Hepatocyte (in vitro differentiated cells): ENCODE measurements around the gene STK32A. TPM values are rescaled to one million over a fixed set of nuclear protein-coding genes. Genes with fewer than 3 reads are reported as not detected.
"Not testable (repeated sequence)": the region's sequence is repeated elsewhere in the genome, so short reads cannot be mapped to it uniquely, and the experiment has no call there.

Experiments used
- DNase-seq: peaks from one replicate; pipeline ENCODE4 v3.0.0-alpha.2; 2016; ENCODE audit warnings: low spot score
- H2AFZ ChIP-seq: fragments of 200-600 bp; sonication (generic); 2 replicates; pipeline ENCODE4 v1.6.0; 2016; ENCODE audit warnings: antibody characterized with exemption, mild to moderate bottlenecking
- H3K27ac ChIP-seq: fragments of 200-600 bp; sonication (generic); 2 replicates; pipeline ENCODE4 v1.5.1; 2016; ENCODE audit warnings: mild to moderate bottlenecking
- H3K27me3 ChIP-seq: fragments of 200-600 bp; sonication (generic); 2 replicates; pipeline ENCODE4 v1.6.1; 2016
- H3K36me3 ChIP-seq: fragments of 200-600 bp; sonication (generic); replicated peaks from 2 replicates; pipeline ENCODE4 v1.5.1; 2016; ENCODE audit warnings: low read depth; ENCODE audit not compliant: insufficient read depth
- H3K4me1 ChIP-seq: fragments of 200-600 bp; sonication (generic); 2 replicates; pipeline ENCODE4 v1.5.1; 2016; ENCODE audit warnings: mild to moderate bottlenecking, moderate library complexity; ENCODE audit not compliant: insufficient read depth
- H3K4me2 ChIP-seq: fragments of 200-600 bp; sonication (generic); 2 replicates; pipeline ENCODE4 v1.6.0; 2016
- H3K4me3 ChIP-seq: fragments of 200-600 bp; sonication (generic); 2 replicates; pipeline ENCODE4 v1.5.1; 2016; ENCODE audit warnings: mild to moderate bottlenecking
- H3K79me2 ChIP-seq: fragments of 200-600 bp; sonication (generic); 2 replicates; pipeline ENCODE4 v1.6.0; 2017; ENCODE audit warnings: mild to moderate bottlenecking
- H3K9me2 ChIP-seq: fragments of 200-600 bp; sonication (generic); replicated peaks from 2 replicates; pipeline ENCODE4 v1.6.0; 2017; ENCODE audit warnings: mild to moderate bottlenecking; ENCODE audit not compliant: insufficient read depth
- H3K9me3 ChIP-seq: fragments of 200-600 bp; sonication (generic); 2 replicates; pipeline ENCODE4 v1.5.1; 2016; ENCODE audit warnings: low read depth, mild to moderate bottlenecking
- H4K20me1 ChIP-seq: fragments of 200-600 bp; sonication (generic); 2 replicates; pipeline ENCODE4 v1.6.0; 2016; ENCODE audit warnings: mild to moderate bottlenecking; ENCODE audit not compliant: insufficient read depth, poor library complexity, severe bottlenecking
- CTCF ChIP-seq: fragments of 200-600 bp; sonication (generic); IDR thresholded peaks from 2 replicates; pipeline ENCODE4 v1.5.1; 2016; ENCODE audit warnings: antibody characterized with exemption, mild to moderate bottlenecking; ENCODE audit not compliant: poor library complexity
- EZH2 ChIP-seq: fragments of 200-600 bp; sonication (generic); IDR thresholded peaks from 2 replicates; pipeline ENCODE4 v1.6.1; 2016; ENCODE audit warnings: antibody characterized with exemption, mild to moderate bottlenecking, borderline replicate concordance
- EZH2phosphoT487 ChIP-seq: fragments of 200-600 bp; sonication (generic); IDR thresholded peaks from one replicate; pipeline ENCODE4 v1.6.1; 2018; ENCODE audit warnings: antibody characterized with exemption, mild to moderate bottlenecking, low read depth, moderate library complexity; ENCODE audit not compliant: unreplicated experiment, severe bottlenecking
- WGBS: methylation state at CpG from one replicate; pipeline ENCODE4 v1.1.6; 2016; ENCODE audit warnings: low lambda C conversion rate; ENCODE audit errors: missing lambda C conversion rate; 5-methylcytosine and 5-hydroxymethylcytosine counted together
- polyA plus RNA-seq: library from polyadenylated mRNA; unstranded; fragments of >200 nt; fragmentation: Nextera tagmentation; extraction: Ambion mirVana; gene quantifications from 2 replicates; pipeline ENCODE4 v1.2.1, GENCODE V29; 2016
- total RNA-seq: library from RNA; depleted of rRNA; stranded (reverse); fragments of >200 nt; gene quantifications from 2 replicates; pipeline ENCODE4 v1.2.3, GENCODE V29; 2014

The STK32A gene
- total and polyA plus RNA-seq, 2 experiments from 2014 or later: 2.3 to 2.6 TPM

DNA sequence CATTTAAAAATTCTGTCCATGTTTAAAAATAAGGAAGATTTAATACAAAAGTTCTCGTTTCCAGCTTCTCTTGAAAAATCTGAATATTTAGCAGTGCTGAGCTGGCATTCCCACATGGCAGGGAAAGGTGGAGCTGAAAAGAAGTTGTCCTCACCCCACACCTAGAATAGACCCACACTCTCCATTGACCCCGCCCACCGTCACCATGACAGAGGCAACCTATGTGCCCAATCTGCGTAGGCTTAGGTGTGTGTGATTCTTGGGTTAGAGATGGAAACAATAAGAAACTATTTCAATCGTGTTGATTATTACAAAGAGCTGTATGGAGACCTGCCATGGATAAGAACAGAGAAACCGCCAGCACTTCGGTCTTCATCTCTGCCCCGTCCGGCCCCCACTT lies 8.9 kb upstream of the STK32A start:
- no peak overlapping the region for H3K4me2 ChIP-seq
- H4K20me1 ChIP-seq: no peaks in the 10 kb centered on the region
- no peaks in the 10 kb centered on the region for H3K9me3 ChIP-seq
- H3K27ac ChIP-seq: no peak overlapping the region
- TF ChIP-seq EZH2: no peak
- TF ChIP-seq EZH2phosphoT487: no peak
- TF ChIP-seq CTCF: no peak
- WGBS: 97% methylated on average over 9 of the region's 9 CpGs
- no peak for DNase-seq
- H3K4me1 ChIP-seq: no peaks in the 10 kb centered on the region
- H3K27me3 ChIP-seq: peaks cover 8% of the 10 kb centered on the region
- no peak overlapping the region for H3K4me3 ChIP-seq
- H3K36me3 ChIP-seq: no peaks in the 10 kb centered on the region
- no peaks in the 10 kb centered on the region for H3K9me2 ChIP-seq
- H3K79me2 ChIP-seq: no peaks in the 10 kb centered on the region
- no peak overlapping the region for H2AFZ ChIP-seq

DNA sequence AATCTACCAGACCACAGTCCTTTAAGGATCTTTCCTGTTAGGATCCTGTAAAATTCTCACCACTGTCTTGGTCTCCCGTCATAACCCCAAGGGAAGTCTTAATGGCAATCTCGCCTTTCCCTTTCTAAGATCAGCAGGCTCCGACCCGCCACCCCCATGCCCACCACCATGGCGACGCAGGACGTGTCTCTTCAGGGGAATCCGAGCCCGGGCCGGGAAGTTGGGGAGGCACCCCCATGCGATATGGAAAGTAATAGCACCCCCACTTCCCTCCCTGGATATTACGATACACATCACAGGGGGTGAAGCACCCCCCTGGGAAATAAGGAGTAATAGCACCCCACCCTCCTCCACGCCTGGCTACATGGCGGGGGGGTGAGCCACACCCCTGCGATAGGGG lies 8.3 kb upstream of the STK32A start:
- Histone ChIP-seq H3K27me3 (peaks cover 8% of the 10 kb centered on the region), H3K4me3 (no peak overlapping the region), H3K36me3 (no peaks in the 10 kb centered on the region), H3K4me1 (no peaks in the 10 kb centered on the region), H3K4me2 (no peak overlapping the region), H2AFZ (no peak overlapping the region), H3K27ac (no peak overlapping the region), H3K9me3 (no peaks in the 10 kb centered on the region), H3K79me2 (no peaks in the 10 kb centered on the region), H4K20me1 (no peaks in the 10 kb centered on the region), H3K9me2 (no peaks in the 10 kb centered on the region)
- WGBS: 97% methylated on average over 15 of the region's 15 CpGs
- no peak for TF ChIP-seq EZH2
- TF ChIP-seq EZH2phosphoT487: no peak
- no peak for TF ChIP-seq CTCF
- no peak for DNase-seq

- Histone ChIP-seq H3K9me2 (no peaks in the 10 kb centered on the region), H3K27me3 (peaks cover 39% of the 10 kb centered on the region), H3K36me3 (no peaks in the 10 kb centered on the region), H3K9me3 (no peaks in the 10 kb centered on the region), H3K4me1 (peaks cover 5% of the 10 kb centered on the region), H2AFZ (peak overlapping the region; percentile 5), H3K79me2 (no peaks in the 10 kb centered on the region), H3K27ac (no peak overlapping the region), H4K20me1 (no peaks in the 10 kb centered on the region), H3K4me2 (peak overlapping the region; percentile 96), H3K4me3 (peak overlapping the region; percentile 82)
- 5% methylated on average over 21 of the region's 32 CpGs for WGBS
- peak; percentile 13 for DNase-seq
- no peak for TF ChIP-seq EZH2
- no peak for TF ChIP-seq EZH2phosphoT487
- TF ChIP-seq CTCF: no peak
These were observed 494 bp upstream of the STK32A start for GRCh38 chr5:147234239-147234824.

- Histone ChIP-seq H4K20me1 (no peaks in the 10 kb centered on the region), H3K27ac (no peak overlapping the region), H3K27me3 (peaks cover 19% of the 10 kb centered on the region), H3K9me2 (no peaks in the 10 kb centered on the region), H3K4me1 (peaks cover 1% of the 10 kb centered on the region), H3K4me2 (no peak overlapping the region), H3K9me3 (no peaks in the 10 kb centered on the region), H3K4me3 (no peak overlapping the region), H2AFZ (no peak overlapping the region), H3K79me2 (no peaks in the 10 kb centered on the region), H3K36me3 (no peaks in the 10 kb centered on the region)
- TF ChIP-seq CTCF (no peak), EZH2 (no peak), EZH2phosphoT487 (no peak)
- WGBS: 73% methylated on average over 4 of the region's 4 CpGs
- DNase-seq: no peak
These were observed 5.6 kb downstream of the STK32A start for GRCh38 chr5:147240266-147240985.

DNA sequence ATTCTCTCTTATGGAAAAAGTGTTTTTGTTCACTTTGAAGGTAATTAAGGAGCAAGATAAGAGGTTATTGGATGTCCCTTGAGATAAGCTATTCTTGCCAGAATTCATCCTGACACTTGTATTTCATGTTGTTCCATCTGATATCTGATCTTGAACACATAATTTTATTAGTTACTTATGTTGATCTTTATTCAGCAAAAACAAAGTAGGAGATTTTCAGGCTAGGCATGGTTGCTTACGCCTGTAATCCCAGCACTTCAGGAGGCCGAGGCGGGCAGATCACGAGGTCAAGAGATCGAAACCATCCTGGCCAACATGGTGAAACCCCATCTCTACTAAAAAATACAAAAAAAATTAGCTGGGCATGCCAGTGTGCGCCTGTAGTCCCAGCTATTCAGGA lies 8.4 kb downstream of the STK32A start:
- DNase-seq, H3K36me3 ChIP-seq, H4K20me1 ChIP-seq, H3K27ac ChIP-seq, H2AFZ ChIP-seq, H3K4me3 ChIP-seq, H3K4me1 ChIP-seq, H3K27me3 ChIP-seq, H3K9me3 ChIP-seq, H3K4me2 ChIP-seq, H3K79me2 ChIP-seq, H3K9me2 ChIP-seq: not testable (repeated sequence)
- WGBS: 100% methylated on average over 1 of the region's 6 CpGs
